Duodenal mucosa (tissue), 2 donors: ENCODE measurements around the gene MITF.
"Not testable (repeated sequence)": the region's sequence is repeated elsewhere in the genome, so short reads cannot be mapped to it uniquely, and the experiment has no call there.

ENCODE experiments used
- H3K27ac ChIP-seq: one replicate; pipeline ENCODE4 v1.7.0; 2013; ENCODE audit warnings: low read depth, low read length
- H3K27me3 ChIP-seq, 2 donors: one replicate each; pipeline ENCODE4 v1.7.0; 2013; ENCODE audit warnings: low read length in 2 of 2, control low read depth in 1 of 2; ENCODE audit not compliant: insufficient read depth in 2 of 2, control insufficient read depth in 1 of 2
- H3K36me3 ChIP-seq, 2 donors: one replicate each; pipeline ENCODE4 v1.7.0; 2013; ENCODE audit warnings: low read length in 2 of 2, control low read depth in 1 of 2; ENCODE audit not compliant: insufficient read depth in 2 of 2, control insufficient read depth in 1 of 2
- H3K4me1 ChIP-seq, 2 donors: one replicate each; pipeline ENCODE4 v1.7.0; 2013; ENCODE audit warnings: low read length in 2 of 2, control low read depth in 1 of 2; ENCODE audit not compliant: insufficient read depth in 2 of 2, control insufficient read depth in 1 of 2
- H3K4me3 ChIP-seq, 2 donors: one replicate each; pipeline ENCODE4 v1.7.0; 2013; ENCODE audit warnings: low read length in 2 of 2, low read depth in 1 of 2
- H3K9ac ChIP-seq, 2 donors: one replicate each; pipeline ENCODE4 v1.7.0; 2013; ENCODE audit warnings: low read length in 2 of 2, low read depth in 1 of 2
- H3K9me3 ChIP-seq, 2 donors: one replicate each; pipeline ENCODE4 v1.7.0; 2013; ENCODE audit warnings: low read length in 2 of 2, control low read depth in 1 of 2; ENCODE audit not compliant: control insufficient read depth in 1 of 2

Gene MITF

GRCh38 chr3:69785769-69786320 lies 46.6 kb downstream of the MITF start:
- Histone ChIP-seq H3K9ac (no peak overlapping the region), H3K27me3 (no peaks in the 10 kb centered on the region), H3K9me3 (no peaks in the 10 kb centered on the region), H3K36me3 (no peaks in the 10 kb centered on the region), H3K27ac (no peak overlapping the region), H3K4me3 (no peak overlapping the region), H3K4me1 (peaks cover 0 to 8% of the 10 kb centered on the region in 2 donors)

GRCh38 chr3:69786854-69787253 lies 47.6 kb downstream of the MITF start:
- no peaks in the 10 kb centered on the region for H3K36me3 ChIP-seq
- H3K9ac ChIP-seq = no peak overlapping the region
- H3K9me3 ChIP-seq = no peaks in the 10 kb centered on the region
- H3K4me3 ChIP-seq = no peak overlapping the region
- H3K27ac ChIP-seq = peak overlapping the region; percentile 11
- H3K4me1 ChIP-seq = peaks cover 0 to 8% of the 10 kb centered on the region in 2 donors
- no peaks in the 10 kb centered on the region for H3K27me3 ChIP-seq

DNA sequence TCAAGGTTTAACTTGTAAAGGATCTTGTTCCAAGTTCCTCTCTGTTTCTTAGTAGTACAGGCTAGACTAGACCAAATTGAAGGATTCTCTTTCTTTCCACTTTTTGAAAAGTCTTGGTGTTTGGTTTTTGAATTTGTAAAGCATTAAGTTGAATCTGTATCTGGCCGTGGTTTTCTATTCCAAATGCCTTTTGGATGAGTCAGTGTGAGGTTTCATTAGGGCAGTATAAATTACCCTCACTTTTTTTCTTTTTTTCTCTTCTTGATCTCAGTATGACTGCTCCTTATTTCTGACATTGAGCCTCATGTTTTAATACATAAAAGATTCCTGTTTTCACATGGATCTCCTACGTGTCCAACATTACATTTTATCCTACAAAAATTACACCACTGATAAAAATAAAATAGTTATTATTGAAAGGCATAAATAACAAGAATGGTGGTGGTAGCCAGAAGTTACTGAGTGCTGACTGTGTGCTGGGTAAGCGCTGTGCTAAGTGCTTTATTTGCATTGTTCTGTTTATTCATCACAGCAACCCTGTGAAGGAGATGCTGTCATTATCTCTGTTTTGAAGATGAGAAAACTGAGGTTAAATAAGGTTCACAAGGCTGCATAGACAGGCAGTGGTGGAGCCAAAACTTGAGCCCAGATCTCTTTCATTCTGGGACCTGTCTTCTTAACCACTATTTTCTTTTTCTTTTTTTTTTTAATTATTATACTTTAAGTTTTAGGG lies 48.3 kb downstream of the MITF start:
- Histone ChIP-seq H3K4me3 (no peak overlapping the region), H3K27me3 (no peaks in the 10 kb centered on the region), H3K9me3 (no peaks in the 10 kb centered on the region), H3K27ac (no peak overlapping the region), H3K9ac (no peak overlapping the region), H3K4me1 (peaks cover 0 to 8% of the 10 kb centered on the region in 2 donors), H3K36me3 (no peaks in the 10 kb centered on the region)

DNA sequence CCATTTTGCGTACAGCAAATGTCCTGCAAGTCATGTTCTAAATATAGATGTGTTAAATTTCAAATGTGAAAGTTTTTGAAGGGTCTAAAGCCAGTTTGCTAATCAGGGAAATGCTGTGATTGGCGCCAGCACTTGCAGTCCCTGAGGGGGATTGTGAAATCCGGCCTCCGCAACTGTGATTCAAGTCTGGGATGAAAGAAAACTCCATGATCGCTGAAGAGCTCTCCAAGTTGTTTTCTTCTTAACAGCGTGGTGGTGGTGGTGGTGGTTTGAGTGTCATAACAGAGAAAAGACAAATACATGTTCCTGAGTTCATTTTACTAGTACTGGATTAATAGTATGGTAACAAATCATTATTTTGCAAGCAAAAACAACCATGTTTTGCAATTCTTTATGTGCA lies 51.8 kb downstream of the MITF start:
- no peaks in the 10 kb centered on the region for H3K9me3 ChIP-seq
- no peaks in the 10 kb centered on the region for H3K4me1 ChIP-seq
- no peak overlapping the region for H3K9ac ChIP-seq
- H3K27me3 ChIP-seq = no peaks in the 10 kb centered on the region
- H3K27ac ChIP-seq = no peak overlapping the region
- H3K4me3 ChIP-seq = no peak overlapping the region
- no peaks in the 10 kb centered on the region for H3K36me3 ChIP-seq

- no peak overlapping the region for H3K4me3 ChIP-seq
These were observed 52.7 kb downstream of the MITF start for GRCh38 chr3:69791919-69792399.

GRCh38 chr3:69796126-69796525 lies 56.9 kb downstream of the MITF start:
- not testable (repeated sequence) for H3K27me3 ChIP-seq, H3K9me3 ChIP-seq, H3K9ac ChIP-seq, H3K27ac ChIP-seq, H3K4me1 ChIP-seq, H3K36me3 ChIP-seq, H3K4me3 ChIP-seq

More at GRCh38 chr3:69791919-69792399, 52.7 kb downstream of the MITF start:
- Histone ChIP-seq H3K36me3 (no peaks in the 10 kb centered on the region), H3K4me1 (no peaks in the 10 kb centered on the region), H3K27ac (no peak overlapping the region), H3K9me3 (no peaks in the 10 kb centered on the region), H3K9ac (no peak overlapping the region), H3K27me3 (no peaks in the 10 kb centered on the region)

- no peak overlapping the region for H3K4me3 ChIP-seq
- H3K9ac ChIP-seq = no peak overlapping the region
- no peaks in the 10 kb centered on the region for H3K27me3 ChIP-seq
- H3K36me3 ChIP-seq = no peaks in the 10 kb centered on the region
- H3K27ac ChIP-seq = no peak overlapping the region
- no peaks in the 10 kb centered on the region for H3K4me1 ChIP-seq
- no peaks in the 10 kb centered on the region for H3K9me3 ChIP-seq
These were observed 64.5 kb downstream of the MITF start for GRCh38 chr3:69803681-69804270.

GRCh38 chr3:69805491-69805890 lies 66.2 kb downstream of the MITF start:
- Histone ChIP-seq H3K36me3 (no peaks in the 10 kb centered on the region), H3K9me3 (no peaks in the 10 kb centered on the region), H3K4me1 (no peaks in the 10 kb centered on the region), H3K27me3 (no peaks in the 10 kb centered on the region), H3K9ac (no peak overlapping the region), H3K4me3 (no peak overlapping the region), H3K27ac (no peak overlapping the region)

- H3K36me3 ChIP-seq = no peaks in the 10 kb centered on the region
- H3K4me1 ChIP-seq = no peaks in the 10 kb centered on the region
These were observed 67.6 kb downstream of the MITF start for GRCh38 chr3:69806735-69807438.

DNA sequence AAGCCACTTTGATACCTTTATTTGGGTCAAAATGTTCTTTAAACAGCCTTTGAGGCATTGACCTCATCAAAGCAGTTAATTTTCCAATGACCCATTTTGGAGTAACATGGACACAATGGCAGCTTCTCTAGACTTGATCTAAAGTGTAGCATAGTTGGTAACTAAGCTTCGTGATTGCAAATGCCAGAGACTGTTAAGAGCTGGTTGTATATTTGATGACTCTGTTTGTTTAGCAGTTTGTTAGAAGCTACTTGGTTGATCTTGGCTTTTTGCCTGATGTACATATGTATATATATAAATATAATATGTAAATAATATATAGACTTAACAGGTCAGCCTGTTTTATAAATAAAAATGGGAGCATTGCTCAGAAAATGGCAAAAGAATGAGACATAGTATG lies 68.4 kb downstream of the MITF start:
- no peaks in the 10 kb centered on the region for H3K36me3 ChIP-seq
- H3K27ac ChIP-seq = no peak overlapping the region
- no peaks in the 10 kb centered on the region for H3K27me3 ChIP-seq
- no peak overlapping the region for H3K4me3 ChIP-seq
- H3K9me3 ChIP-seq = no peaks in the 10 kb centered on the region
- H3K4me1 ChIP-seq = no peaks in the 10 kb centered on the region
- H3K9ac ChIP-seq = no peak overlapping the region

More at GRCh38 chr3:69806735-69807438, 67.6 kb downstream of the MITF start:
- H3K27ac ChIP-seq = no peak overlapping the region
- H3K9me3 ChIP-seq = no peaks in the 10 kb centered on the region
- H3K9ac ChIP-seq = no peak overlapping the region
- H3K27me3 ChIP-seq = no peaks in the 10 kb centered on the region
- H3K4me3 ChIP-seq = no peak overlapping the region
